ENCODE data around the gene GATA1.
"Not testable (repeated sequence)": the region's sequence is repeated elsewhere in the genome, so short reads cannot be mapped to it uniquely, and the experiment has no call there.

GATA1 gene

DNA sequence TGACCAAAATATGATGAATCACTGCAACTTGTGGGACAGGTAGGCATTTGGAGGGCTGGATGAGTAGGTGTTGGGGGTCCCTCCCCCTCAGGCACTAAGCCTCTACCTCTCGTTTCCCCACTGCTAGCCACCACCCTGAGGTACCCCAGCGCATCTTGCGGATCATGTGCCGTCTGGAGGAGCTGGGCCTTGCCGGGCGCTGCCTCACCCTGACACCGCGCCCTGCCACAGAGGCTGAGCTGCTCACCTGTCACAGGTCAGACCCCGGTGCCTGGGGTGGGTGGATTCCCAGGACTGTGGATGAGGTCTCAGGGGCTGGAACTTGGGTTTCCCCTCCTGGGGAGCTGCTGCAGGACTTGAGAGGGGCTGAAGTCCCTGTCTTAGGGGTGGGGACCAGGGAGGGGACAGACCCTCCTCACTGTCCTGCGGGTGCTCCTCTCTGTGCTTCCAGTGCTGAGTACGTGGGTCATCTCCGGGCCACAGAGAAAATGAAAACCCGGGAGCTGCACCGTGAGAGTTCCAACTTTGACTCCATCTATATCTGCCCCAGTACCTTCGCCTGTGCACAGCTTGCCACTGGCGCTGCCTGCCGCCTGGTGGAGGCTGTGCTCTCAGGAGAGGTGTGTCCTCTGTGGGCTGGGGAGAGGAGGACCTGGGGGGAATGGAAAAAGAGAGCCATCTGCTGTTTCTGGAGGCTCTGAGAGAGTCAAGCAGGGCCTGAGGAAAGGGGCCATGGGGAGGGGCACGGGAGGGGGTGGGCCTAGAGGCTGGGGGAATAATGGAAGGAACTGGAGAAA lies 29.8 kb downstream of the GATA1 start:
- Mint-ChIP-seq H3K9me3 (ENCODE audit: low read depth) (no peaks in the 10 kb centered on the region), H3K4me1 (ENCODE audit: low read depth) (no peaks in the 10 kb centered on the region), H3K36me3 (peaks cover 3% of the 10 kb centered on the region), H3K4me3 (no peak overlapping the region), H3K27me3 (no peaks in the 10 kb centered on the region), H3K27ac (no peak overlapping the region)

GRCh38 chrX:48818098-48818497 lies 31.7 kb downstream of the GATA1 start:
- no peaks in the 10 kb centered on the region for H3K36me3 Mint-ChIP-seq
- no peaks in the 10 kb centered on the region for H3K4me1 Mint-ChIP-seq (ENCODE audit: low read depth)
- H3K27me3 Mint-ChIP-seq = no peaks in the 10 kb centered on the region
- no peak overlapping the region for H3K4me3 Mint-ChIP-seq
- no peaks in the 10 kb centered on the region for H3K9me3 Mint-ChIP-seq (ENCODE audit: low read depth)
- H3K27ac Mint-ChIP-seq = no peak overlapping the region

GRCh38 chrX:48818866-48819265 lies 32.5 kb downstream of the GATA1 start:
- Mint-ChIP-seq H3K4me1 (ENCODE audit: low read depth) (no peaks in the 10 kb centered on the region), H3K4me3 (no peak overlapping the region), H3K27me3 (no peaks in the 10 kb centered on the region), H3K36me3 (no peaks in the 10 kb centered on the region), H3K9me3 (ENCODE audit: low read depth) (no peaks in the 10 kb centered on the region), H3K27ac (no peak overlapping the region)

GRCh38 chrX:48819394-48819793 lies 33.0 kb downstream of the GATA1 start:
- H3K27ac Mint-ChIP-seq; H3K4me1 Mint-ChIP-seq (ENCODE audit: low read depth); H3K9me3 Mint-ChIP-seq (ENCODE audit: low read depth); H3K4me3 Mint-ChIP-seq; H3K27me3 Mint-ChIP-seq; H3K36me3 Mint-ChIP-seq: not testable (repeated sequence)

- Mint-ChIP-seq H3K36me3 (no peaks in the 10 kb centered on the region), H3K9me3 (ENCODE audit: low read depth) (no peaks in the 10 kb centered on the region), H3K27me3 (no peaks in the 10 kb centered on the region), H3K4me1 (ENCODE audit: low read depth) (peaks cover 5% of the 10 kb centered on the region), H3K4me3 (no peak overlapping the region), H3K27ac (no peak overlapping the region)
Observed at GRCh38 chrX:48823053-48823452, 36.7 kb downstream of the GATA1 start.

DNA sequence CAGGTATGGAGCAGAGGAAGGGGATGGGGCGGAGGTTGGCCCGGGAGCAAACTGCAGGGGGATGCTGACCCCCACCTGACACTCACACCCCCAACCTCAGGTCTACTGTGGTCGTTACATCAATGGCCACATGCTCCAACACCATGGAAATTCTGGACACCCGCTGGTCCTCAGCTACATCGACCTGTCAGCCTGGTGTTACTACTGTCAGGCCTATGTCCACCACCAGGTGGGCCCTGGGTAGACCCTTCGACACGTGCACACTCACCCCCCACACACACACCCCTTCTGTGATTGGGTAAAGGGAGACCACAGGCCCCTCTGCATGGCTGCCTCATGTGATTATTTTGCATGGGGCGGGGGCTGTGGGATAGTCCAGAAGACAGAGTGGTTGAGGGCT lies 37.7 kb downstream of the GATA1 start:
- no peak overlapping the region for H3K27ac Mint-ChIP-seq
- no peaks in the 10 kb centered on the region for H3K27me3 Mint-ChIP-seq
- peaks cover 5% of the 10 kb centered on the region for H3K4me1 Mint-ChIP-seq (ENCODE audit: low read depth)
- H3K4me3 Mint-ChIP-seq = no peak overlapping the region
- H3K36me3 Mint-ChIP-seq = no peaks in the 10 kb centered on the region
- H3K9me3 Mint-ChIP-seq (ENCODE audit: low read depth) = no peaks in the 10 kb centered on the region

DNA sequence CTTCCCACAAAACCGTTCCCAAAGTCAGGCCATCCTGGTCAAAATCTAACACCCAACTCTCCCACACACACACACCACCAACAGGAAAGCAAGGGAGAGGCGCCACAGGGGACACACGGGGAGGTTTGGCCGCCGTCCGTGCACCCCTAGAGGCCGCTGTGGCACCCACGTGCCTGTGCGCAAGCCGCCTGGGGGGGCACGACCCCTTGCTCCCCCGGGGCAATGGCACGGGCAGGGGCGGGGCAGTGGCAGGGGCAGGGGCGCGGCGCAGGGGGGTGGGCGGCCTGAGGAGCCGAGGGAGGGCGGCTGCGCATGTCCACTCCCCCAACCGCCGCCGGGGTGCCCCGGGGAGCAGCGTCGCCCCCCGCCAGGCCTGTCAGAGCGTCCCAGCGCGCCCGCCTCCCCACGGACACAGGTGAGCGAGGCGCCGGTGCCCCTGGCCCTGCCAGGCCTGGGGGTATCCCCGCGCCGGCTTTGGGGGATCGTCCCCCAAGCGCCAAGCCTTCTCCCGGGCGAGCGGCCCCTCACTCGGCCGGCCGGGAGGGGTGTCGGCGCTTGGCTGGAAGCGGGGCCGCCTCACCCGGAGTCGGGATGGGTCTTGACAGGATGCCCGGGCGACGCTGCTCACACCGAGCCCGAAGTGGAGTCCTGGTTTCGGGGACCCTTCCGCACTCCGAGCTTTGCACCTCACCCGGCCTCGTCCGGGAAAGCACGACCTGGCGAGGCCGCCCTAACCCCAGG lies 39.9 kb downstream of the GATA1 start, which contains the start of gene ERAS:
ERAS (plus strand) TSS at position 379 of the 741 bp plus-strand sequence. CDS start 2,611 bp downstream, outside the sequence.
- H3K4me3 Mint-ChIP-seq = peak within 1 kb of the TSS; percentile 67
- peaks cover 2% of the 10 kb centered on the region for H3K27me3 Mint-ChIP-seq
- H3K27ac Mint-ChIP-seq = no peak within 1 kb of the TSS
- peaks cover 5% of the 10 kb centered on the region for H3K4me1 Mint-ChIP-seq (ENCODE audit: low read depth)
- H3K36me3 Mint-ChIP-seq = no peaks in the 10 kb centered on the region
- no peaks in the 10 kb centered on the region for H3K9me3 Mint-ChIP-seq (ENCODE audit: low read depth)

DNA sequence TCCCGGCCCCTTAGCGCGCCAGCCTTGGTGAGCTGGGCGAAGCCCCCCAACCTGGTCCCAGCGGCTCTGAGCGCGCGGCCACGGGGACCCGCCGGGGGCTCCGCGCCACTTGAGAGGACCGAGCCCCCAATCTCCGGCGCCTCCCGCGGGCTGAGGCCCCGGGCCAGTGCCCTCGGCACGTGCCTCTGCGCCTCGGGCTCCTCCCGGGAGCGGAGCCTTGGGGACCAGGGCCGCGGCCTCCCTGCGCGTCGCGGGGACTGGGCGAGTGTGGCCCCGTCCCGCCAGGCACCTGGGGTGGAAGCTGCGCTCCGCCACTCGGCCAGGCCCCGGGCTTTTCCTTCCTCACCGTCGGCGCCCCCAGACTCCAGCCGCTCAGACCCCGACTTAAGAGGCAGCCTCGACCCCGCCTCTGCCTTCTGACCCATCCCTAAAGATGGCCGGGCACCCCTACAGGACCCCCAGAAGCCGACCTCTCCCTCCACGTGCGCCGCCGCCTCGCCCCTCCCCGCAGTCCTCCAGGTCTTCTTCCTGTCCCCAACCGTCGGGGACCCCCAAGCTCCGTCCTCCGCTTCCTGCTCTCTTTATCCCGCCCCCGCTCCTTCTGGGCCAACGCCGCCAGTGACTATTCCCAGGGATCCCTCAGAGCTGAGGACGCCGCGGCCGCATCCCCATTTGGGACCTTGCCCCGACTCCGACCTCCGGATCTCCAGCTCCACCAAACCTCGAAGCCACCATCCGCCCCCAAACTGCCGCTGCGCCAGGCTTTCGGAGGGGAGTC lies 40.7 kb downstream of the GATA1 start:
- peaks cover 2% of the 10 kb centered on the region for H3K27me3 Mint-ChIP-seq
- H3K9me3 Mint-ChIP-seq (ENCODE audit: low read depth) = no peaks in the 10 kb centered on the region
- no peak overlapping the region for H3K27ac Mint-ChIP-seq

DNA sequence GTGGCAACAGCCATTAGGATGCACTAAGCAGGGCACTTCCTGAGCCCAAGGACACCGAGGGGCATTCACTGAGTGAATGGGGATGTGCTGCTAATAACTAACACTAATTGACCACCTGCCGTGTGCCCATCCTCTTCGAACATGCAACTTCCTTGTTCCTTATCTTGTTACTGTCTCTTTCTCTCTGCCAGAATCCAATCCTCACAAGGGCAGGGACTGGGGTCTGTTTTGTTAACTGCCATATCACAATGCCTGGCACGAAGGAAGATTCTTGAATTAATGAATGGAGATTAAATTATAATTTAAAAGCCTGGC lies 41.2 kb downstream of the GATA1 start:
- Mint-ChIP-seq H3K36me3 (no peaks in the 10 kb centered on the region), H3K9me3 (ENCODE audit: low read depth) (no peaks in the 10 kb centered on the region), H3K4me3 (peak overlapping the region; percentile 67), H3K27me3 (peaks cover 2% of the 10 kb centered on the region), H3K4me1 (ENCODE audit: low read depth) (peaks cover 6% of the 10 kb centered on the region), H3K27ac (no peak overlapping the region)

More for the DNA sequence above, 40.7 kb downstream of the GATA1 start:
- Mint-ChIP-seq H3K4me3 (peak overlapping the region; percentile 67), H3K36me3 (no peaks in the 10 kb centered on the region), H3K4me1 (ENCODE audit: low read depth) (peaks cover 5% of the 10 kb centered on the region)

- no peaks in the 10 kb centered on the region for H3K9me3 Mint-ChIP-seq (ENCODE audit: low read depth)
- H3K27me3 Mint-ChIP-seq = peaks cover 2% of the 10 kb centered on the region
- H3K36me3 Mint-ChIP-seq = no peaks in the 10 kb centered on the region
- no peak overlapping the region for H3K4me3 Mint-ChIP-seq
- H3K27ac Mint-ChIP-seq = no peak overlapping the region
- peaks cover 11% of the 10 kb centered on the region for H3K4me1 Mint-ChIP-seq (ENCODE audit: low read depth)
Observed at GRCh38 chrX:48829016-48829735, 42.8 kb downstream of the GATA1 start.

GRCh38 chrX:48831136-48831908 lies 44.9 kb downstream of the GATA1 start:
- Mint-ChIP-seq H3K27me3 (peaks cover 2% of the 10 kb centered on the region), H3K4me1 (ENCODE audit: low read depth) (peaks cover 17% of the 10 kb centered on the region), H3K36me3 (no peaks in the 10 kb centered on the region), H3K9me3 (ENCODE audit: low read depth) (no peaks in the 10 kb centered on the region), H3K27ac (no peak overlapping the region), H3K4me3 (no peak overlapping the region)

- H3K36me3 Mint-ChIP-seq = no peaks in the 10 kb centered on the region
- H3K9me3 Mint-ChIP-seq (ENCODE audit: low read depth) = no peaks in the 10 kb centered on the region
- no peak overlapping the region for H3K4me3 Mint-ChIP-seq
- H3K4me1 Mint-ChIP-seq (ENCODE audit: low read depth) = peaks cover 19% of the 10 kb centered on the region
- no peak overlapping the region for H3K27ac Mint-ChIP-seq
- peaks cover 2% of the 10 kb centered on the region for H3K27me3 Mint-ChIP-seq
Observed at GRCh38 chrX:48831909-48832291, 45.5 kb downstream of the GATA1 start.

DNA sequence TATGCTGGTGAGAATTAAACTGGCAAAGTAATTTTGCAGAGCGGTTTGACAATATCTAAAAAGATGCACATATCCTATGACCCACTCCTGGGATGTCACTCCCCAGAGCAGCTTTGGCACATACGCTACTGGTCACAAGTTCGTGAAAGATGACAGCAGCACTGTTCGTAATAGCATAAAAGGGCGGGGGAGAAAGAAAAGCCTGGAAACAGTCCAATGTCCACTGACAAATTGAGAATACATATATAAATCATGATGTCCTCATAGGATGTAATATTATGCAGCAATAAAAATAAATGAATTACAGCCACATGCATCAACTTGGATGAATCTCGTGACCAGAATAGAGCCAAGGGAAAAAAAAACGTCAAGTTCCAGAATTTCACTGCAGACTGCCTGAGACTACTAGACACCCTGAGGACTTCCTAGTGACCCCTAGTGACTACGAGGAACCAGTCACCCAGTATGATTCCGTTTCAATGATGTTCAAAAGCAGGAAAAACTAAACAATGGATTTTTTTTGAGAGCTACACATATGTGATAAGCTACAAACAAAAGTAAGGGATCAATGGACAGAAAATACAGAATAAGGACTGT lies 47.2 kb downstream of the GATA1 start:
- no peak overlapping the region for H3K27ac Mint-ChIP-seq
- peaks cover 16% of the 10 kb centered on the region for H3K4me1 Mint-ChIP-seq (ENCODE audit: low read depth)
- peak overlapping the region; percentile 89 for H3K4me3 Mint-ChIP-seq
- peaks cover 2% of the 10 kb centered on the region for H3K27me3 Mint-ChIP-seq
- H3K9me3 Mint-ChIP-seq (ENCODE audit: low read depth) = no peaks in the 10 kb centered on the region
- no peaks in the 10 kb centered on the region for H3K36me3 Mint-ChIP-seq

- H3K27ac Mint-ChIP-seq = peak overlapping the region; percentile 58
- peaks cover 16% of the 10 kb centered on the region for H3K4me1 Mint-ChIP-seq (ENCODE audit: low read depth)
- peak overlapping the region; percentile 89 for H3K4me3 Mint-ChIP-seq
- H3K9me3 Mint-ChIP-seq (ENCODE audit: low read depth) = no peaks in the 10 kb centered on the region
- no peaks in the 10 kb centered on the region for H3K36me3 Mint-ChIP-seq
- H3K27me3 Mint-ChIP-seq = peaks cover 2% of the 10 kb centered on the region
Observed at GRCh38 chrX:48834383-48834709, 48.0 kb downstream of the GATA1 start.
